ENCODE measurements around the gene KRTAP10-7.
"Not testable (repeated sequence)": the region's sequence is repeated elsewhere in the genome, so short reads cannot be mapped to it uniquely, and the experiment has no call there.

The KRTAP10-7 gene

GRCh38 chr21:44612669-44613229, 12.4 kb downstream of the KRTAP10-7 start:
- no peak for DNase-seq

GRCh38 chr21:44613386-44614155, 13.2 kb downstream of the KRTAP10-7 start:
- no peak for DNase-seq

- DNase-seq, result no peak
Measured at GRCh38 chr21:44614161-44614631, 13.8 kb downstream of the KRTAP10-7 start.

DNA sequence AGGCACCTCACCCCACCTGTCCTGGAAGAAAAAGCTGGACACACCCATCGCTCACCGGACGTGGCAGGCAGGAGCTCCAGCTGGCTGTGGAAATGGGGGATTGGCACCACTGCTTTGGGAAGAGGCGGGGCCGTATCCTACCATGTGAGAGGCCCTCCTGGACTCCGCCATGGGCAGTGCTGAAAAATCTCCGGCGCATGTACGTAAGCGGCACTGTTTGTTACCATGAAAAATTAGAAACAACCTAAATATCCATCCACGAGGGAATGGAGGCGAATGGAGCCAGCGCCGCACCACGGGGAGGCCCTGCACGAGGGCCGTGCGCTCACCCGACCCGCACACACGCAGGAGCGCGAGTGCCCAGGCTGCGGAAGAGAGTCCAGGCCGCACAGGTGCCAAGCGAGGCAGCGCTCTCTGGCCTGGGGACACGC, 14.6 kb downstream of the KRTAP10-7 start:
- no peak for DNase-seq

DNA sequence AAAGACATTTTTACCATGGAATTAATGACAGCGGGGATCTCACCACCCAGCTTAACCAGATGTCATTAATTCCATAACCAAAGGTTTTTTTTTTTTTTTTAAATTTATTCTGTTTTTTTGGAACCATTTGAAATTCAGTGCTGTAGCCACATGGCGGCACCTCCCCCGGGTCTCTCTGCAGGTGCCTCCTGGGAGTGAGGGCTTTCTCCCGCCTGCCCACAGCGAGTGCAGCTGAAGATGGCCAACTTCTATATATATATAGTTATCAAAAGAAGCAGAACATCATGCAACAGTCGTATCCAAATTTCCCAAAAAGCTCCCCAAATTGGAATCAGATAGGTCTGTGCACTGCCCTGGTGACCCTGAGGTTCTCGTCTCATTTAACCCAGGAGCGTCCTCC, 15.1 kb downstream of the KRTAP10-7 start:
- DNase-seq, result no peak

- no peak for DNase-seq
Measured at GRCh38 chr21:44615911-44616590, 15.7 kb downstream of the KRTAP10-7 start.

GRCh38 chr21:44616591-44616926, 16.2 kb downstream of the KRTAP10-7 start:
- no peak for DNase-seq

GRCh38 chr21:44617071-44617501, 16.7 kb downstream of the KRTAP10-7 start:
- no peak for DNase-seq

DNA sequence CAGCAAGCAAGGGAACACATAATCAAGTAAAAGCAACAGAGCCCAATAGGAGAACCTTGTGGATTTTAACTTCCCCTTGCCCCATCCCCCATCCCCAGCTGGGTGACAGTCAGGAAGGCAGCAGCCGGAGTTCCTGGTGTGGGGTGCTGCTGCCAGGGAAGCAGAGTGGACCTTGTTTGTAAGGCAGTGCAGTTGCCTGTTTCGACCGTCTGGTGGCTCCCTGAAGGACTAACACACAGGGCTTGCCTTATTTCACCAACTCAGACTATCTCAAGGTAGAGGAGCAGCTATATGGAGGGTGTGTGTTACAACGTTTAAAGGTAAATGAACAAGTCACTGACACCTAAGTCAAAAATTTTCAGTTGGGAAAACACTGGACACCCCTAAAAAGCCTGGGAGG, 18.1 kb downstream of the KRTAP10-7 start:
- no peak for DNase-seq

DNA sequence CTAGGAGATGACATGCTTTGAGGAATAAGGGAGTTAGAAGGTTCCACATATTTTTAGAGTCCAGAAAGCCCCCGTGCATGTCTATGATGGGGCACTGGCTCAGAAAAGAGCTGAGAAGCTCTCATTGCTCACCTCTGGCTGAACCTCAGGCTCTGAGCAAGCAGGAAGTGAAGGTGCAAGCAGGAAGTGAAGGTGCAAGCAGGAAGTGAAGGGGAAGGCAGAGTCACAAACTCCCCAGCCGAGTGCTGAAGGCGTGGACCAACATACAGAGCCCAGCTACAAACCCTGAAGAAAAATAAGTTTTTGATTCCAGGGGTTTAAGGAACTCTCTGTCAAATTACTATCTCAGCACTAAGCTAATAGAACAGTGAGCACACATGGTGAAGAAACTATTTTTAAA, 18.5 kb downstream of the KRTAP10-7 start:
- DNase-seq, result peak; percentile 54

DNA sequence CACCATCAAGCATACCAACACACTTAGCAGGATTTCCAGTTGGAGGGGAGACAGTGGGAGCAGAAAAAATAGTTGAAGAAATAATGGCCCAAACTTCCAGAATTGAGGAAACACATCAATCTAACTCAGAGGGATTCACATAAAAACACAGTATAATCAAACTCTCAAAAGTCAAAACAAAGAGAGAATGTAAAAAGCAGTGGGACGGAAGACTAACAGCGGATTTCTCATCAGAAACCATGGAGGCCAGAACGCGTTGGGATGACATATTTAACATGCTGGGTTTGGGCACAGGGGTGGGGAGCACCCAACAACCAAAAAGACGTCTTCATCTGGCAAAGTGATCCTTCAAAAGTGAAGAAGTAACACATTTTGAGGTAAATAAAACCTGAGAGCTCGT, 19.5 kb downstream of the KRTAP10-7 start:
- no peak for DNase-seq

DNA sequence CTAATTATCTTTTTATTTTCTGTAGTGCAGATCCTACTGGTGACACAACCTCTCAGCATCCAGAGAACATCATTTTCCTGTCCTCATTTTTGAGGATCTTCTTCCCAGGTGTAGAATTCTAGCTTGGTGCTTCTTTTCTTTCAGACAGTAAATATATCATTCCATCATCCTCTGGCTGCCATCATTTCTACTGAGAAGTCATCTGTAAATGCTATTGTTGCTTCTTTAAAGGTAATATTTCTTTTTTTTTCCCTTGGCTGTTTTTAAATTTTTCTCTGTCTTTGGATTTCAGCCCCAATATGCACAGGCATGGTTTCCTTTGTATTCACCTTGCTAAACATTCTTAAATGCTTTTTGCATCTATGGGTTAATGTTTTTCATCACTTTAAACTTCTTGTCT, 23.2 kb downstream of the KRTAP10-7 start:
- DNase-seq, result no peak

DNA sequence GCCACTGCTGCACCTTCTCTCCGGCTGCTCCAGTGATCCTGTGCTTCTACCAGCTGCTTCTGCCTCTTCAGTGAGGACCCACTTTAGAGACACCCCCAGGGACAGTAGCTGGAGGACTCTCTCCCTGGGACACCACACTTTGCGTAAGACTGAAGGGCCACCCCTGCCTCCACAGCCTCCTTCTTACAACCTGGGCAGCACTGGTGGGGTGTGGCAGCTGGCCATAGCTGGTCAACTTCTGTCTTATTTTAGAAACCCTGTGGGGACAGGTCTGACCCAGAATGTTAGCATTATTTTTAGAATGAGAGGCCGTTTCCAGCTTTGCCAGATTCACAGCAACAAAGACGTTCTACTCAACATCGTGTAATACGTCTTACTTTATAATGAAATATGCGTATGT, 25.4 kb downstream of the KRTAP10-7 start:
- DNase-seq, result no peak

DNA sequence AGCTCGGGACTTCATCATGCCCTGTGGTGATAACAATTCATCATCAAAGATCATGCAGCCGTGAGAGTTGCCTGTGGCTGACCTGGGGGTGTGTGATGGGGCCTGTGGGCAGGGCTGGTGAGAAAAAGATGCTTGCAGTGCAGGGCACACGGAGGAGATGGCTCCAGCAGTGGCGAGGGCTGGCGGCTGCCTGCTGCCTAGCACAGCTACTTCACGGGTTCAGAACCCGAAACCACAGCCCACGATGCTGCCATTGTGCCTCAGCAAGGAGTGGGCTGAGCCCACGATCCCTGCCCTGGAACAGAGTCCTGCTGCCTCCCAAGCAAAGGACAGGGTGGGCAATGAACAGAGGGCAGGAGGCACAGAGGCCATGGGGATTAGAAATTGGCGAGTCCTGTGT, 25.9 kb downstream of the KRTAP10-7 start:
- DNase-seq, result peak; percentile 20

DNA sequence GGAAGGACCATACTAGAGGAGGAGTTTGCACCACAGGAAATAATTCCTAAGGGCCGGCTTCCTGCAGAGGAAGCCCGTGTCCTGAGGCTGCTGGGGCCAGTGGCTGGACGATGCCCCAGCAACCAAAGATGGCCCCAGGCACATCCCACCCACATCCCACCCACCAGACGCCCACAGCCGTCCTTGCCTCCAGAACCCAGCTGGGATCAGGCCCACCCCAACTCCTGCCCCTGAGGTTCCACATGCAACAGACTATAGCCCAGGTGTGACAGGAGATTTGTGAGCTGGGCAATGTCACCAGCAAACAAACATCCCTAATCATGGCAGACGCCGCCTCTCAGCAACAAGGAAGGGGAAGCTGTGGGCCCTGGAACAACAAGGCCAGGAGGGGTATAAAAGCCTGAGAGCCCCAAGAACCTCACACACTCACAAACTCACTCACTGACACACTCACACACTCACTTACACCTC, 26.3 kb downstream of the KRTAP10-7 start, which contains the start of gene KRTAP10-9:
Gene KRTAP10-9 (plus strand): TSS at position 421 of the 471 bp plus-strand sequence. CDS start 79 bp downstream, outside the sequence.
- no peak for DNase-seq

DNA sequence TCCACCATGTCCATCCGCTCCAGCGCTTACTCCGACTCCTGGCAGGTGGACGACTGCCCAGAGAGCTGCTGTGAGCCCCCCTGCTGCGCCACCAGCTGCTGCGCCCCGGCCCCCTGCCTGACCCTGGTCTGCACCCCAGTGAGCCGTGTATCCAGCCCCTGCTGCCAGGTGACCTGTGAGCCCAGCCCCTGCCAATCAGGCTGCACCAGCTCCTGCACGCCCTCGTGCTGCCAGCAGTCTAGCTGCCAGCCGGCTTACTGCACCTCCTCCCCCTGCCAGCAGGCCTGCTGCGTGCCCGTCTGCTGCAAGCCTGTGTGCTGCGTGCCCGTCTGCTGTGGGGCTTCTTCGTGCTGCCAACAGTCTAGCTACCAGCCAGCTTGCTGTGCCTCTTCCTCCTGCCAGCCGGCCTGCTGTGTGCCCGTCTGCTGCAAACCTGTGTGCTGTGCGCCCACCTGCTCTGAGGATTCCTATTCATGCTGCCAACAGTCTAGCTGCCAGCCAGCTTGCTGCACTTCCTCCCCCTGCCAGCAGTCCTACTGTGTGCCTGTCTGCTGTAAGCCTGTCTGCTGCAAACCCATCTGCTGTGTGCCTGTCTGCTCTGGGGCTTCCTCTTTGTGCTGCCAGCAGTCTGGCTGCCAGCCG, 26.9 kb downstream of the KRTAP10-7 start:
- not testable (repeated sequence) for DNase-seq

- DNase-seq, result not testable (repeated sequence)
Measured at GRCh38 chr21:44627831-44628233, 27.4 kb downstream of the KRTAP10-7 start.

- DNase-seq, result no peak
Measured at GRCh38 chr21:44628707-44629391, 28.5 kb downstream of the KRTAP10-7 start.

- no peak for DNase-seq
Measured at GRCh38 chr21:44630440-44630839, 30.0 kb downstream of the KRTAP10-7 start.

DNA sequence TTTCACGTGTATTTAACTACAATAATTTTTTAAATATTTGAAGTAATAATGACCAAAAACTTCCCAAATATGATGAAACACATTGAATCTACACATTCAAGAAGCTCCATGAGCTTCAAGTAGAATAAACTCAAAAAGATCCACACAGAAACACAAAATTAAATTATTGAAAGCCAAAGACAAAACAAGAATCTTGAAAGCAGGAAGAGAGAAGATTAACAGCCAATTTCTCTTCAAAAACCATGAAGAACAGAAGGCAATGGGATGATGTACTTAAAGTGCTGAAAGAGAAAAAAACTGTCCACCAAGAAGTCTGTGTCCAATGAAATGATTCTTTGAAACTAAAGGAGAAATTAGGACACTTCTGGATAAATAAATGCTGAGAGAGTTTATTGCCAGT, 31.7 kb downstream of the KRTAP10-7 start:
- DNase-seq, result no peak

DNA sequence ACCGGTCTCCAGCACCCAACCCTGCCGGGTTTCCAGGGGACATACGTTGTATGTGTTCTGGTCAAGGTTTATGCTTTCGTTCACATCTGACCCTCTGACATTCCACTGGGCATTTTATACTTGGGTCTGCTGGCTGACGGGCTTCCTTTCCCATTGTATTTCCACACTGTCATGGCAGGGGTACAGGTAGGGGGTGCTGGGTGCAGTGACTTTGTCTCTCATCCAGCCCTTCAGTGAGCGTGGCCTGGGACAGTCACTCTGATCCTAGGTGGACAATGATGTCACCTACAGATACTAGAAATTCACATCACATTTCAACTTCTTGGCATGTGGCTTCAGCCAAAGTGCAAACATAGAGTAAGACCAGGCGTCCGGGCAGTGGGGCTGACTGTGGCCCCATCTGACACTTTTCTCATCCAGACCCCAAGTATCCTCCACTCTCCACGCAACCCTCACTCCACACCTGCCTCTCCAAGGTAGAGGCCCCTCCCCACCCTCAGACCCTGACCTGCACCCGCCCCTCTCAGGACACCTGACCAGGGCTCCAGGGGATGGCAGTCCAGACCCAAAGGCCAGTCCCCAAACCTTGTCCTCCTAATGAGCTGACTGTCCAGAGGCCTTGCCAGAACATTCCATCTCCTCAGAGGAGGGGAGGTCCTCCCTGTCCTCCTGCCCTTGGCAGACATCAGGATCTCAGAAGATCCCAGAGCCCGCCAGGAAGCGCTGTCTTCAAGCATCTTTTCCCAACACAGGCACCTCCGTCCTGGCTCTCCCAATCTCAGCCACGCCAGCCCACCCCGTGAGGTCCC, 36.0 kb downstream of the KRTAP10-7 start:
- DNase-seq, result no peak
